Activated CD4-positive, alpha-beta T cell treated with anti-CD3 and anti-CD28 coated beads for 48 hours (primary cell): ENCODE measurements around the gene CLEC4M.
A peak's percentile ranks its signal among the peaks of the same experiment; 100 is the strongest.
"Not testable (repeated sequence)": the region's sequence is repeated elsewhere in the genome, so short reads cannot be mapped to it uniquely, and the experiment has no call there.

Experiments
- DNase-seq: peaks from one replicate; pipeline ENCODE4 v3.0.0-alpha.2; 2020

The CLEC4M gene

GRCh38 chr19:7742991-7743390 lies 20.1 kb upstream of the CLEC4M start:
- no peak for DNase-seq

GRCh38 chr19:7743425-7743841 lies 19.6 kb upstream of the CLEC4M start:
- no peak for DNase-seq

- DNase-seq, result no peak
Measured at GRCh38 chr19:7744199-7744786, 18.8 kb upstream of the CLEC4M start.

DNA sequence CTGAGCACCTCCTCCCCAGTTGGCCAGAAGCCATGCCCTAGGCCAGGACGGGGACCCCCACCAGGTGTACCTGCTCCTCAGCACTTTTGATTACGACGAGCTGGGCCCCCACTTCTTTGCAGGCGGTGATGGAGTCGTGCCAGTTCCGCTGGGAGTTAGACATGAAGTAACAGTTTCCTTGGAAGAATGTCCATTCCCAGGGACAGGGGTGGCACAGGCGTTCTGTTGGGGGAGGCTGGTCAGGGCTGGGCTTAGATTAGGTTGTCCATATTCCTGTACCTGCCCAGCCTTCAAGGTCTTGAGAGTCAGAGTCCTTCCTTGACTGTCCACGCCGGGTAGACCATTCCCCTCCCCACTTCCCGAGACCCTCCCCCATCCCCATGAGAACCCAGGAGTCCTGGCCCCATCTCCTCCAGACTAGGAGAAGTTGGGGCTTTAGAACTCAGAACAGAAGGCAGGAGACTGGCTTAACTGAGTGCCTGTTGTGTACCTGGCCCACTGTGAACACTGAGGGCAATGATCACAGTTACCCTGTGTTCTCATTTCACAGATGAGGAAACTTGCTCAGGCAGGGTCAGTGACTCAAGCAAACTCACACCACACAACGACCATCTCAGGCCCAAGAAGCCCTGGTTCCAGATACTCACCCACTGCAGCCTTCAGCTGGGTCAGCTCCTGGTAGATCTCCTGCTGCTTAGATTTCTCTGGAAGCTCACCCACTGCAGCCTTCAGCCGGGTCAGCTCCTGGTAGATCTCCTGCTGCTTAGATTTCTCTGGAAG lies 18.0 kb upstream of the CLEC4M start:
- DNase-seq, result no peak

GRCh38 chr19:7746306-7746705 lies 16.7 kb upstream of the CLEC4M start:
- DNase-seq, result not testable (repeated sequence)

- no peak for DNase-seq
Measured at GRCh38 chr19:7746903-7747884, 15.8 kb upstream of the CLEC4M start, which contains the start of gene CD209. Gene CD209, minus strand, starts transcription at chr19:7747534. Its CDS starts 23 bp downstream, at chr19:7747511.

GRCh38 chr19:7748171-7748570 lies 14.9 kb upstream of the CLEC4M start:
- DNase-seq, result no peak

GRCh38 chr19:7748756-7749155 lies 14.3 kb upstream of the CLEC4M start:
- peak; percentile 21 for DNase-seq

- DNase-seq, result peak; percentile 61
Measured at GRCh38 chr19:7751157-7751783, 11.8 kb upstream of the CLEC4M start.

- no peak for DNase-seq
Measured at GRCh38 chr19:7756258-7756657, 6.8 kb upstream of the CLEC4M start.

DNA sequence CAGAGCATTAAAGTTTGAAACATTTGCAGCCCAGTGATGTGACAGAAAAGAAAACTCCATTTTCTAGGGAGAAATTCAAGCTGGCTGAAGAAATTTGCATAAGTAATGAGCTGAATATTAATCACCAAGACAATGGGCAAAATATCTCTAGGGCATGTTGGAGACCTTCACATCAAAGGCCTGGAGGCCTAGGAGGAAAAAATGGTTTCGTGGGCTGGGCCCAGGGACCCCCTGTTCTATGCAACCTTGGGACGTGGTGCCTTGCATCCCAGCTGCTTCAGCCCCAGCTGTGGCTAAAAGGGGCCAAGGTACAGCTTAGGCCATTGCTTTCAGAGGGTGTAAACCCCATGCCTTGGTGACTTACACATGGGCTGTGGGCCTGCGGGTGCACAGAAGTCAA lies 5.7 kb upstream of the CLEC4M start:
- DNase-seq, result no peak

GRCh38 chr19:7759156-7759555 lies 3.9 kb upstream of the CLEC4M start:
- DNase-seq, result no peak

DNA sequence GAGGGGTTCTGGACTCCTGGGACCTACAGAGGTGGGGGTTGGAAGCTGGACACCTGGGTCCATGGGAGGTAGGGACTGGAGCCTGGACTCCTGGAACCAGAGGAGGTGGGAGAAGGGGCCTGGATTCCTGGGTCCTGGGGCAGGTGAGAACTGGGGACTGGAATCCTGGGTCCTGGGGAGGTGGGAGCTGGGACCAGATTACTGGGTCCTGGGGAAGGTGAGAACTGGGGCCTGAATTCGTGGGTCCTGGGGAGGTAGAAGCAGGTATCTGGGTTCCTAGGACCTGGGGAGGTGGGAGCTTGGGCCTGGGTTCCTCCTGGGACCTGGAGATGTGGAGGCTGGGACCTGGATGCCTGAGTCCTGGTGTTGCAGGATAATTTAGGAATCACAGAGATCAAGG lies 653 bp downstream of the CLEC4M start:
- DNase-seq, result no peak

GRCh38 chr19:7764157-7764556 lies 1.1 kb downstream of the CLEC4M start:
- not testable (repeated sequence) for DNase-seq

DNA sequence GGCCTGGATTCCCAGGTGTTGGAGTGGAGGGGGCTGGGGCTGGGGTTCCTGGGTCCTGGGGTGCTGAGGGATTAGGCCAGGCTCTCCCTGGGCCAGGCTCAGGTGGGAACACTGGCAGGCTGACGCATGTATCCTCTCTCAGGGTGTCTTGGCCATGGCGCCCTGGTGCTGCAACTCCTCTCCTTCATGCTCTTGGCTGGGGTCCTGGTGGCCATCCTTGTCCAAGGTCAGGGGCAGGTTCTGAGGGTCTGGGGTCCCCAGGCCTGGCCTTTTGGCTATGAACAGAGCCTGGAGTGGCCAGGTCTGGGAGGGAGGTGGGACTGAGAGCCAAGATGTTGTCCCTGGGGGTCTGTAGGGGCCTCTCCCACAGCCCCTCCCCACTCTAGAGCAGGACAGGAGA lies 2.0 kb downstream of the CLEC4M start:
- not testable (repeated sequence) for DNase-seq

GRCh38 chr19:7766535-7766934 lies 3.5 kb downstream of the CLEC4M start:
- DNase-seq, result no peak

DNA sequence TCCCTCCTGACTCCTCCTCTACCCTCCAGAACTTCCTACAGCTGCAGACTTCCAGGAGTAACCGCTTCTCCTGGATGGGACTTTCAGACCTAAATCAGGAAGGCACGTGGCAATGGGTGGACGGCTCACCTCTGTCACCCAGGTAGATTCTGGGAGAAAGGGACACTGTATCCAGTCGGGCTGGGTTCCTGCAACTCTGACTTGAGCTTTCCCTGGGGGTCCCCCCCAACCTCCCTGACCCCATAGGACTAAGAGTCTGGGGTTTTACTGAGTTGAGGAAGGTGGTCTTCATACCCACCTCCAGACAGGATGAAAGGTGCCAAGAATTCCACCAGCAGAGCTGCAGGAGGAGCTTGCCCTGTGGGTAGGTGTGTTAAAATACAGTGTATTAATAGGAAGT lies 4.4 kb downstream of the CLEC4M start:
- no peak for DNase-seq

GRCh38 chr19:7769171-7769570 lies 6.1 kb downstream of the CLEC4M start:
- DNase-seq, result no peak

GRCh38 chr19:7771072-7771471 lies 8.0 kb downstream of the CLEC4M start:
- no peak for DNase-seq

GRCh38 chr19:7772752-7773291 lies 9.8 kb downstream of the CLEC4M start:
- DNase-seq, result peak; percentile 59

DNA sequence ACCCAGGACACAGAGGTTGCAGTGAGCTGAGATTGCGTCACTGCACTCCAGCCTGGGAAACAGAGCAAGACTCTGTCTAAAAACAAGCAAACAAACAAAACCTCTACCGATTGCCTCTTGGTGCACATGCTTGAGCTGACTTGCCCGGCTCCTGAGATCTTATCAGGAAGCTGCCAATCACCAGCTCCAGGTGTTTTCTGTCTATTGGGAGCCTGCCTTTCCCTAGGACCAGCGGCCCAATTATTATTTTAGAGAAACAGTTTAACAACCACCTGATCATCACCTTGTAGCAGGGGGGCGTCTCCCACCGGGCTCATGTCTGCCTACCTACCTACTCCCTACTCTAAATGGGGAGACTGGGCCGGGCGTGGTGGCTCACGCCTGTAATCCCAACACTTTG lies 10.8 kb downstream of the CLEC4M start:
- DNase-seq, result no peak

DNA sequence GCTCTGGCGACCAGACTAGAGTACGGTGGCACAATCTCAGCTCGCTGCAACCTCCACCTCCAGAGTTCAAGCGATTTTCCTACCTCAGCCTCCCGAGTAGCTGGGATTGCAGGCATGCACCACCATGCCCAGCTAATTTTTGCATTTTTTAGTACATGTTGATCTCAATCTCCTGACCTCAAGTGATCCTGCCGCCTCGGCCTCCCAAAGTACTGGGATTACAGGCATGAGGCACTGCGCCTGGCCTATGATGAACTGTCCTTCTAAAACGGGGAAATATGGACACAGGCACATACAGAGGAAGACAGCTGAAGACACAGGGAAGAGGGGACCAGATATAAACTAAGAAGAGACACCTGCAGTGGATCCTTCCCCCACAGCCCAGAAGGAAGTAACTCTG lies 12.7 kb downstream of the CLEC4M start:
- no peak for DNase-seq

DNA sequence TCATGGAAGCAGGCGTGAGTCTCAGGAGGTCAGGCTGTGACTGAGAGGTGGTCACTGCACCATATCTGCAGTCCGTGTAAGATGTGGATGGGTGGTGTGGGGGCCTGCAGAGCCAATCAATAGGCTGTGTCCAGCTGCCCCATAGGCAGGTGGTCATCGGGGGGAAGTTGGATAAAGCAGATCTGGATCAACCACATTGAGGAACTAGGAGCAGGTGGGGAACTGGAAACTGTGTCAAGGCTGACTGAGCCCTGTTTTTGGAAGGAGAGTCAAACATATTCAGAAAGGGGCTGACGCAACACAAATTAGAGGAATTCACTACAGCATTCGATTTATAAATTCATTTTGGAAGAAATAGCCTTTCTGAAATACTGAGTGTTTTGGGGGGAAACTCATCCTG lies 15.0 kb downstream of the CLEC4M start:
- DNase-seq, result no peak
